ENCODE data around the gene SMO.

SMO gene

GRCh38 chr7:129188372-129188891 lies at the start of gene SMO:
Gene SMO, plus strand, starts transcription at chr7:129188633. Its CDS starts 519 bp downstream, at chr7:129189152.
- peak within 1 kb of the TSS; percentile 66 for H3K4me3 ChIP-seq (ENCODE audit: low read depth, low read length)
- TF ChIP-seq CTCF (IDR thresholded peaks at IDR 0.05; ENCODE audit: borderline replicate concordance, insufficient read depth, low read depth, low read length) = no peak

- H3K4me3 ChIP-seq (ENCODE audit: low read depth, low read length) = no peak overlapping the region
- TF ChIP-seq CTCF (IDR thresholded peaks at IDR 0.05; ENCODE audit: borderline replicate concordance, insufficient read depth, low read depth, low read length) = no peak
Measured at GRCh38 chr7:129143724-129144094, 44.7 kb upstream of the SMO start.

GRCh38 chr7:129144095-129144833 lies 44.2 kb upstream of the SMO start, which contains the start of gene TSPAN33:
Gene TSPAN33, plus strand, starts transcription at chr7:129144707. Its CDS starts 274 bp downstream, at chr7:129144981.
- no peak for TF ChIP-seq CTCF (IDR thresholded peaks at IDR 0.05; ENCODE audit: borderline replicate concordance, insufficient read depth, low read depth, low read length)
- H3K4me3 ChIP-seq (ENCODE audit: low read depth, low read length) = peak within 1 kb of the TSS; percentile 62

GRCh38 chr7:129144834-129145668 lies 43.4 kb upstream of the SMO start:
- H3K4me3 ChIP-seq (ENCODE audit: low read depth, low read length) = peak overlapping the region; percentile 62

GRCh38 chr7:129146237-129146979 lies 42.0 kb upstream of the SMO start:
- TF ChIP-seq CTCF (IDR thresholded peaks at IDR 0.05; ENCODE audit: borderline replicate concordance, insufficient read depth, low read depth, low read length) = no peak
- H3K4me3 ChIP-seq (ENCODE audit: low read depth, low read length) = peak overlapping the region; percentile 62

More at GRCh38 chr7:129144834-129145668, 43.4 kb upstream of the SMO start:
- peak; percentile 48; the same call in 1 of the 2 replicates for TF ChIP-seq CTCF (IDR thresholded peaks at IDR 0.05; ENCODE audit: borderline replicate concordance, insufficient read depth, low read depth, low read length)

GRCh38 chr7:129147731-129148130 lies 40.7 kb upstream of the SMO start:
- H3K4me3 ChIP-seq (ENCODE audit: low read depth, low read length) = no peak overlapping the region
- TF ChIP-seq CTCF (IDR thresholded peaks at IDR 0.05; ENCODE audit: borderline replicate concordance, insufficient read depth, low read depth, low read length) = no peak
